Caco-2 (cell line): ENCODE results near the gene IQGAP2. TPM values are rescaled to one million over a fixed set of nuclear protein-coding genes. Genes with fewer than 3 reads are reported as not detected.

Experiments
- BruUV-seq: library from RNA; stranded (reverse); fragments of 400-500 nt; replicated peaks from 2 replicates; lab custom pipeline; 2021; lab: Mats Ljungman, UMichigan
- CTCF ChIA-PET: fragments of 300-600 bp; sonication (Branson Sonifier 250); formaldehyde crosslinking; loops from one replicate; lab custom pipeline; 2022; ENCODE audit warnings: antibody characterized with exemption; lab: Charles Lee
- POLR2A ChIA-PET: fragments of 300-600 bp; sonication (Branson Sonifier 250); formaldehyde crosslinking; loops from one replicate; lab custom pipeline; 2022; ENCODE audit warnings: antibody characterized with exemption; lab: Charles Lee
- DNase-seq, 2 experiments: peaks; one replicate each; pipeline versions ENCODE4 v3.0.0 to v3.0.0-alpha.2; 2020 to 2022
- H3K27me3 ChIP-seq: replicated peaks from 2 replicates; pipeline ENCODE4 v1.6.0; 2011; ENCODE audit warnings: low read length; ENCODE audit not compliant: control insufficient read depth, insufficient read depth
- H3K36me3 ChIP-seq: 2 replicates; pipeline ENCODE4 v1.5.1; 2011; ENCODE audit warnings: low read length; ENCODE audit not compliant: control insufficient read depth, insufficient read depth
- H3K4me1 ChIP-seq: fragments of 250-450 bp; sonication (Bioruptor Pico); 2 replicates; pipeline ENCODE4 v1.5.1; 2020; ENCODE audit warnings: mild to moderate bottlenecking
- H3K4me3 ChIP-seq: 2 replicates; pipeline ENCODE4 v1.5.1; 2011; ENCODE audit warnings: low read depth, mild to moderate bottlenecking, control low read depth, low read length
- H3K9me3 ChIP-seq: fragments of 250-450 bp; sonication (Bioruptor Pico); 2 replicates; pipeline ENCODE4 v1.5.1; 2020; ENCODE audit warnings: mild to moderate bottlenecking, moderate library complexity
- H3K27ac Mint-ChIP-seq: one replicate; pipeline ENCODE4 v1.8.0; 2022; ENCODE audit warnings: mixed read lengths; ENCODE audit not compliant: unreplicated experiment
- H3K27me3 Mint-ChIP-seq: one replicate; pipeline ENCODE4 v1.8.0; 2022; ENCODE audit warnings: mixed read lengths; ENCODE audit not compliant: insufficient read depth, unreplicated experiment
- H3K36me3 Mint-ChIP-seq: one replicate; pipeline ENCODE4 v1.8.0; 2022; ENCODE audit warnings: mild to moderate bottlenecking, mixed read lengths; ENCODE audit not compliant: insufficient read depth, unreplicated experiment
- H3K4me1 Mint-ChIP-seq: one replicate; pipeline ENCODE4 v1.8.0; 2022; ENCODE audit warnings: low read depth, mixed read lengths; ENCODE audit not compliant: unreplicated experiment
- H3K4me3 Mint-ChIP-seq: one replicate; pipeline ENCODE4 v1.8.0; 2022; ENCODE audit warnings: mild to moderate bottlenecking, moderate library complexity, mixed read lengths; ENCODE audit not compliant: unreplicated experiment
- H3K9me3 Mint-ChIP-seq: one replicate; pipeline ENCODE4 v1.8.0; 2022; ENCODE audit warnings: mixed read lengths; ENCODE audit not compliant: unreplicated experiment
- intact Hi-C: fragments of 100-400 bp; cut with micrococcal nuclease; formaldehyde crosslinking; loops from one replicate; pipeline ENCODE4 v1.10.0; 2022; ENCODE audit not compliant: unreplicated experiment
- total RNA-seq: library from RNA; stranded (reverse); gene quantifications from 2 replicates; pipeline ENCODE4 v1.2.3, GENCODE V29; 2022
- TF ChIP-seq, protein P1 (sequence below), 2 experiments: fragments of 200-600 bp in 1 of 2; IDR thresholded peaks; 1 replicate in 1 of 2; 2 replicates in 1 of 2; pipeline versions ENCODE4 v1.5.1 to v1.8.0; 2011 to 2022; ENCODE audit warnings: antibody characterized with exemption in 1 of 2, control low read depth in 1 of 2, inconsistent platforms in 1 of 2, low read depth in 1 of 2, low read length in 1 of 2, mild to moderate bottlenecking in 1 of 2, moderate library complexity in 1 of 2; ENCODE audit not compliant: insufficient read depth in 1 of 2, severe bottlenecking in 1 of 2, unreplicated experiment in 1 of 2

Gene IQGAP2
- total RNA-seq, 1 experiment from 2014 or later = 89.4 TPM

DNA sequence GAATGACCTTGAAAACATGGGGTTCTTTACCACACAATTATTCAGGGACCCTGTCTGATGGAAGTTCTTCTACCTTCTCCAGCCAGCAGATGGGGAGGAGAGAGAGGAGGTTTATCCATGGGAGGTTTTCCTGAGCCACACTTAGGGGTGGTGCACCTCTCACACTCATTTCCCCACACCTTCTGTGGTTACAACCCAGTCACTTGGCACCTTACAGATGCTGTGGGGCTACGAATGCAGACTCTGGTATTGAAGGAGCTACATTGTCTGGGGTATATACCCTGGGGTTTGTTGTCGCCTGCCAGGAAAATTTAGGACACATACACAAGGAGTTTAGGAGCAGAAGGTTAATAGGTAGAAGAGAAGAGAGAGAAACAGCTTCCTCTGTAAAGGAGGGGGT lies 152.6 kb downstream of the IQGAP2 start:
- Mint-ChIP-seq H3K27me3 (no peaks in the 10 kb centered on the region), H3K4me3 (no peak overlapping the region), H3K36me3 (peaks cover 24% of the 10 kb centered on the region), H3K9me3 (no peaks in the 10 kb centered on the region), H3K4me1 (no peaks in the 10 kb centered on the region), H3K27ac (peak overlapping the region; percentile 61)
- Histone ChIP-seq H3K4me3 (no peak overlapping the region), H3K27me3 (no peaks in the 10 kb centered on the region), H3K9me3 (no peaks in the 10 kb centered on the region), H3K36me3 (no peaks in the 10 kb centered on the region), H3K4me1 (no peaks in the 10 kb centered on the region)
- no peak for DNase-seq
- BruUV-seq = no TSS peak
- ChIA-PET POLR2A (no interaction called here), CTCF (no interaction called here)
- intact Hi-C loops = no loop called here
- TF ChIP-seq, protein P1, sequence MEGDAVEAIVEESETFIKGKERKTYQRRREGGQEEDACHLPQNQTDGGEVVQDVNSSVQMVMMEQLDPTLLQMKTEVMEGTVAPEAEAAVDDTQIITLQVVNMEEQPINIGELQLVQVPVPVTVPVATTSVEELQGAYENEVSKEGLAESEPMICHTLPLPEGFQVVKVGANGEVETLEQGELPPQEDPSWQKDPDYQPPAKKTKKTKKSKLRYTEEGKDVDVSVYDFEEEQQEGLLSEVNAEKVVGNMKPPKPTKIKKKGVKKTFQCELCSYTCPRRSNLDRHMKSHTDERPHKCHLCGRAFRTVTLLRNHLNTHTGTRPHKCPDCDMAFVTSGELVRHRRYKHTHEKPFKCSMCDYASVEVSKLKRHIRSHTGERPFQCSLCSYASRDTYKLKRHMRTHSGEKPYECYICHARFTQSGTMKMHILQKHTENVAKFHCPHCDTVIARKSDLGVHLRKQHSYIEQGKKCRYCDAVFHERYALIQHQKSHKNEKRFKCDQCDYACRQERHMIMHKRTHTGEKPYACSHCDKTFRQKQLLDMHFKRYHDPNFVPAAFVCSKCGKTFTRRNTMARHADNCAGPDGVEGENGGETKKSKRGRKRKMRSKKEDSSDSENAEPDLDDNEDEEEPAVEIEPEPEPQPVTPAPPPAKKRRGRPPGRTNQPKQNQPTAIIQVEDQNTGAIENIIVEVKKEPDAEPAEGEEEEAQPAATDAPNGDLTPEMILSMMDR (IDR thresholded peaks at IDR 0.05; ENCODE audit: insufficient read depth in 1 of 2, low read depth in 1 of 2, low read length in 1 of 2, severe bottlenecking in 1 of 2, unreplicated experiment in 1 of 2) = no peak

- no peak overlapping the region for H3K4me3 ChIP-seq
- no peaks in the 10 kb centered on the region for H3K27me3 Mint-ChIP-seq
- no peak overlapping the region for H3K27ac Mint-ChIP-seq
- no peaks in the 10 kb centered on the region for H3K36me3 ChIP-seq
- DNase-seq = peak in 1 of 2 experiments; percentile 16
- ChIA-PET CTCF (no interaction called here), POLR2A (no interaction called here)
- H3K9me3 ChIP-seq = no peaks in the 10 kb centered on the region
- H3K27me3 ChIP-seq = no peaks in the 10 kb centered on the region
- TF ChIP-seq, protein P1 (IDR thresholded peaks at IDR 0.05; ENCODE audit: insufficient read depth in 1 of 2, low read depth in 1 of 2, low read length in 1 of 2, severe bottlenecking in 1 of 2, unreplicated experiment in 1 of 2) = no peak
- no peaks in the 10 kb centered on the region for H3K9me3 Mint-ChIP-seq
- H3K36me3 Mint-ChIP-seq = peaks cover 24% of the 10 kb centered on the region
- no peaks in the 10 kb centered on the region for H3K4me1 Mint-ChIP-seq
- no peak overlapping the region for H3K4me3 Mint-ChIP-seq
- no TSS peak for BruUV-seq
- intact Hi-C loops = no loop called here
- no peaks in the 10 kb centered on the region for H3K4me1 ChIP-seq
Measured at GRCh38 chr5:76556511-76557221, 153.6 kb downstream of the IQGAP2 start.

GRCh38 chr5:76560952-76561891 lies 158.1 kb downstream of the IQGAP2 start:
- BruUV-seq = no TSS peak
- TF ChIP-seq, protein P1 (IDR thresholded peaks at IDR 0.05; ENCODE audit: insufficient read depth in 1 of 2, low read depth in 1 of 2, low read length in 1 of 2, severe bottlenecking in 1 of 2, unreplicated experiment in 1 of 2) = no peak
- intact Hi-C loops = no loop called here
- no peaks in the 10 kb centered on the region for H3K9me3 Mint-ChIP-seq
- DNase-seq = no peak
- peaks cover 5% of the 10 kb centered on the region for H3K4me1 Mint-ChIP-seq
- peaks cover 34% of the 10 kb centered on the region for H3K36me3 Mint-ChIP-seq
- H3K27ac Mint-ChIP-seq = no peak overlapping the region
- no peaks in the 10 kb centered on the region for H3K27me3 ChIP-seq
- POLR2A ChIA-PET = no interaction called here
- no peak overlapping the region for H3K4me3 Mint-ChIP-seq
- H3K9me3 ChIP-seq = no peaks in the 10 kb centered on the region
- CTCF ChIA-PET = no interaction called here
- no peaks in the 10 kb centered on the region for H3K4me1 ChIP-seq
- H3K27me3 Mint-ChIP-seq = no peaks in the 10 kb centered on the region
- no peak overlapping the region for H3K4me3 ChIP-seq
- H3K36me3 ChIP-seq = no peaks in the 10 kb centered on the region
